BJ (cell line): ENCODE measurements around the gene SLC25A38. TPM values are rescaled to one million over a fixed set of nuclear protein-coding genes. Genes with fewer than 3 reads are reported as not detected.
"Not testable (repeated sequence)": the region's sequence is repeated elsewhere in the genome, so short reads cannot be mapped to it uniquely, and the experiment has no call there.

Source experiments
- CTCF ChIA-PET: fragments of 350-600 bp; formaldehyde crosslinking; extraction: SDS; loops from one replicate; lab custom pipeline; 2021; ENCODE audit warnings: antibody characterized with exemption, inconsistent platforms; lab: Yijun Ruan, JAX
- POLR2A ChIA-PET: fragments of 300-600 bp; sonication (Branson Sonifier 250); formaldehyde crosslinking; extraction: SDS; loops from one replicate; lab custom pipeline; 2021; ENCODE audit warnings: antibody characterized with exemption; lab: Charles Lee
- DNase-seq: peaks from one replicate; pipeline ENCODE4 v3.0.0-alpha.2; 2011; ENCODE audit warnings: low read depth
- H3K27me3 ChIP-seq: 2 replicates; pipeline ENCODE4 v1.6.0; 2011; ENCODE audit warnings: low read length; ENCODE audit not compliant: control insufficient read depth, insufficient read depth
- H3K36me3 ChIP-seq: 2 replicates; pipeline ENCODE4 v1.5.1; 2011; ENCODE audit warnings: low read length; ENCODE audit not compliant: control insufficient read depth, insufficient read depth
- H3K4me3 ChIP-seq: 2 replicates; pipeline ENCODE4 v1.5.1; 2011; ENCODE audit warnings: low read depth, mild to moderate bottlenecking, control low read depth, low read length
- CTCF ChIP-seq: IDR thresholded peaks from 2 replicates; pipeline ENCODE4 v1.5.1; 2011; ENCODE audit warnings: low read depth, mild to moderate bottlenecking, control low read depth, inconsistent platforms, low read length, moderate library complexity; ENCODE audit not compliant: insufficient read depth
- polyA plus RNA-seq: library from polyadenylated mRNA; depleted of rRNA; stranded (reverse); fragments of >200 nt; gene quantifications from 2 replicates; pipeline ENCODE4 v1.2.3, GENCODE V29; 2011

SLC25A38 gene
- polyA plus RNA-seq, 1 experiment, result 49.8 TPM

GRCh38 chr3:39349080-39349479 lies 34.1 kb upstream of the SLC25A38 start:
- Histone ChIP-seq H3K36me3 (no peaks in the 10 kb centered on the region), H3K4me3 (no peak overlapping the region), H3K27me3 (no peaks in the 10 kb centered on the region)
- TF ChIP-seq CTCF, result no peak
- DNase-seq, result no peak
- ChIA-PET CTCF (no interaction called here), POLR2A (no interaction called here)

GRCh38 chr3:39350714-39351113 lies 32.5 kb upstream of the SLC25A38 start:
- H3K27me3 ChIP-seq, result no peaks in the 10 kb centered on the region
- DNase-seq, result no peak
- ChIA-PET CTCF (no interaction called here), POLR2A (no interaction called here)
- no peak for TF ChIP-seq CTCF
- H3K36me3 ChIP-seq, result no peaks in the 10 kb centered on the region
- H3K4me3 ChIP-seq, result no peak overlapping the region

GRCh38 chr3:39351134-39351533 lies 32.0 kb upstream of the SLC25A38 start:
- H3K4me3 ChIP-seq, H3K27me3 ChIP-seq, POLR2A ChIA-PET, H3K36me3 ChIP-seq, CTCF ChIA-PET, DNase-seq: not testable (repeated sequence)

- H3K36me3 ChIP-seq, CTCF ChIA-PET, H3K4me3 ChIP-seq, POLR2A ChIA-PET, H3K27me3 ChIP-seq, DNase-seq: not testable (repeated sequence)
Measured at GRCh38 chr3:39353168-39353927, 29.8 kb upstream of the SLC25A38 start.

GRCh38 chr3:39358333-39358732 lies 24.8 kb upstream of the SLC25A38 start:
- DNase-seq, result no peak
- CTCF ChIA-PET, result interaction anchor here (0.6 kb wide), 1 partner anchor 330 kb away, joined by 3 read pairs; no protein-coding TSS in a partner anchor
- no peak for TF ChIP-seq CTCF
- Histone ChIP-seq H3K4me3 (no peak overlapping the region), H3K36me3 (no peaks in the 10 kb centered on the region), H3K27me3 (no peaks in the 10 kb centered on the region)
- POLR2A ChIA-PET, result no interaction called here

- ChIA-PET CTCF (no interaction called here), POLR2A (no interaction called here)
- H3K27me3 ChIP-seq, result no peaks in the 10 kb centered on the region
- no peak for DNase-seq
- no peak overlapping the region for H3K4me3 ChIP-seq
- H3K36me3 ChIP-seq, result no peaks in the 10 kb centered on the region
- no peak for TF ChIP-seq CTCF
Measured at GRCh38 chr3:39361252-39361927, 21.8 kb upstream of the SLC25A38 start.
